C1 segment of cervical spinal cord (tissue), 14 donors: ENCODE data around the gene CAMTA1.

Source experiments
- DNase-seq, 14 donors: peaks; one replicate each; lab custom pipeline; 2025; lab: John Stamatoyannopoulos, UW

The CAMTA1 gene

GRCh38 chr1:7384679-7385078 is 599.4 kb downstream of the CAMTA1 start:
- peak in 2 of 14 donors; percentile 6 to 12 for DNase-seq

GRCh38 chr1:7385471-7386225 is 600.4 kb downstream of the CAMTA1 start:
- DNase-seq = no peak

GRCh38 chr1:7386226-7387052 is 601.2 kb downstream of the CAMTA1 start:
- peak in 10 of 14 donors; percentile 3 to 88 (median 50) for DNase-seq

DNA sequence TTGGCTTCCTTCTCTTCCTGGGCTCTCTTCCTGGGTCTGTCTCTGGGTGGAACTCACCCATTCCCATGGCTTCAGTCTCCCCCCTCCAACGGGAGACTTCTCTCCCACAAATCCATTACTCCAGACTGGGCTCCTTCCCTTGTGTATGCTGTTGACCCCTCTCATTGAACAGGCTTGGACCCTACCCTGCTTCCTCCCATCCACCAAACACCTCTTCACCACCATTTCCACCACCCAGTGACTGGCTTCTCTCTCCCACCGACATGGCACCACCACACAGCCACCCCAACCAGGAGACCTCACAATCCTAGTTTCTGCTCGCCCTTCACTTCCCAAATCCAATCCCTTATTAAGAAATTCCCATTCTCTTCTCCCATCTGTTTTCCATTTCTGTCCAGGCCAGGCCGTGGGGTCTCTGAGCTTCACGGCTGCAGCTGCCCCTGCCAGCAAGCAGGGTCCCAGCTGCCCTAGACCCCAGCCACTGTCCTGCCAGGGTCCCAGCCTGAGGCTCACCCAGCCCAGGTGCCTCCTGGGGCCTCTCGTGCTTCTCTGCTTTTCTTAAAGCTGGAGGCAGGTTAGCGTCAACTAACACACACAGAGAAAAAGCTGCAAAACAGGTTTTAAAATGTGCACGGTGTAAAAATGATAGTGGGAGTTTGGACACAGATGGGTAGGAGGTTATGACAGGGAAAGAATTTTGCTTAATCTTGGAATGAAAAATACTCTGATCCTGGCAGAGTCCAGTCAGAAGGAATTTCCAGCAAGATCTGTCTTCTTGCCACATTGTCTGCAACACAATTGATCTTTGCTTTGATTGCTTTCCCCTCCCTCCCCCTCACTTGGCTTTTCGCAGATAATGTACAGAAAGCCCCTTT is 602.0 kb downstream of the CAMTA1 start:
- DNase-seq = no peak

DNA sequence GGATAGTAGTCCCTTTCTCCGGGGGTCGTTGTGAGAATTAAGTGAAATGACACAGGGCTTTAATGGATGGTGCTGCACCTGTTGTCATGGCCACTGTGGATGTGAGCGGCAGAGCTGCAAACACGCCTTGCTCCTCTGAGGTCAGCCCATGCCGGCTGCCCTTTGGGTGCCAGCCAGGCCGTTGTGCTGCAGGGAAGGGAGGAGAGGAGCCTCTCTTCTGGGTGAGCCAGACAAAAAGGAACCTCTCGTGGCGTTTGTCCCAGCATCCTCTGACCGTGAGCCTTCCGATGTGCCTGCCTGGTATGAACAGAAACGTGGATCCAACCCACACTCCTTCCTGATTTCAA is 602.9 kb downstream of the CAMTA1 start:
- DNase-seq = peak in 5 of 14 donors; percentile 12 to 59 (median 48)

GRCh38 chr1:7388488-7389185 is 603.4 kb downstream of the CAMTA1 start:
- peak in 12 of 14 donors; percentile 43 to 86 (median 71) for DNase-seq

DNA sequence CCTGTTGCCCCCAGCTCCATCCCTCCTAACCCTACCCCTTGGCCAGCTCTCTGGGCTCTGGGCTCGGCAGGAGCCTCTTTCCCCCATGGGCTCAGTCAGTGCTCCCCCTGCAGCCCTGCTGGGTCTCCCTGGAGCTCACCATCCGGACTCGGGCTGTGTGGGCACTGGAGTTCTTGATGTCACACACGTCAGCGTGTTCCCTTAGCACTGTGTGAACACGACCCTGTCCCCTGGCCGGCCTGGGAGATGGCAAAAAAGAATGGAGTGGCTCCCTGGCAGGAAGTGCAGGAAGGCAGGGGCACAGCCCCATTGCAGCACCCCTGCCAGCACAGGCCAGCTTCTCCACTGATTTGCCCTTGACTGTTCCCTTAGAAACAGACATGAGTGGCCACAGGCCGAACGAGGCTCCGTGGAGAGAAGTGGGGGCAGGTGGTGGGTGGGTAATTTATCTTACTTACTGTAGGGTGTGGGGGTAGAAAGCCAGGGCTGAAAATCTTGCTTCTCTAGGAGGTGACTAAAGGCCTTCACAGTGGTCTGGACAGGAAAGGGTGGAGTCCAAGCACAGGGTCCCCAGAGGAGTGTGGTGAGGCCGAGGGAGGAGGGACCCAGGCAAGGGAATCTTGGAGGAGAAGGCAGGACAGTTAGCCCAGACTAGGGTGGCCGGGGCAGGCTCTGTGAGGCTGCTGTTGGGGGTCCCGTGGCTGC is 604.1 kb downstream of the CAMTA1 start:
- DNase-seq = peak in 5 of 14 donors; percentile 47 to 83 (median 75)

DNA sequence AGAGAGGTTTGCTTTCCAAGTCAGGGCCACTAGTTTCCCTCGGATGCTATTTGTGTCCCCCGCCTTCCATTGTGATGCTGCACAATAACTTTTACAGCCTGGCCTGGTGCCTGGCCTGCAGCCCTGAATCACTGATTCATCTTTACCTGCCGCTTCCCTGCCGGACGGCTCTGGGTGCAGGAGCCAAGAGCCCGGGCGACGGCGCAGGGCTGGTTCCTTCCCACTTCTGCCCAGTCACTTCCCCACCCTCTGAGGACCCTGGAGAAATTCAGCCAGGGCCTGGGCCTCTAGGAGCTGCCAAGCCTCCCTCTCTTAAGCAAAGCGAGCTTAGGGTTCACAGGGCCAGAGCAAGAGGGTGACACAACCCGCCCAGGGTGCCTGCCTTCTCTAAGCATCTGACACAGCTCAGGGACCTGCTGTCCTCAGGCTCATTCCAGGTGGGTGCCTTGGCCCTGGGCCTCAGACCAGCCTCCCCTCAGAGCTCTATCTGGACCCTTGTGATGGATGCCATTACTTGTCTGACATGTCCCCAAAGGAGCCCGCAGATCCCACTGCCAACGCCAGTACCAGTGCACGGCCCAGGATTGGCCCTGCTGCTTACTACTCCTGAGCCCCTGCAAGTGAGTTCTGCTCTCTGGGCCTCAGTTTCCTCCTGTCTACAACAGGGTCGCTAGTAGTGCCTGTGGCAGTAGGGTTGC is 604.8 kb downstream of the CAMTA1 start:
- DNase-seq = no peak

DNA sequence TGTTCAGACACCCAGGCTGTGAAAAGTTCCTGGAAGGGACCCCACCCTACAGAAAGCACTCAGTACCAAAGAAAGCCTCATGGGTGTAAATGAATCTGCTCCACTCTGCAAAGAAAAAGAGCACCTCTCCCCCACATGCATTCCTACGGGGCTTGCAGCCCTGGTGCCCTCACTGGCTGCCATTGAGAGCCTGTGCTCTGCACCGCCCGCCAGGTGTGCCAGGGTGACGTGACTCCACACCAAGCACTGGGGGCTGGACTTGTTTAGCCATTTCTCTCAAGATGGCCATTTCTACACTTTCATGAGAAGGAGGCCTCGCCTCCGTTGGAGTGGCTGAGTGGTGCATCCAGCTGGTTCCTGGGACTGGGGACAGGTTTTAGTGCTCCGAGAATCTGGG is 605.3 kb downstream of the CAMTA1 start:
- DNase-seq = no peak

GRCh38 chr1:7393136-7393535 is 607.9 kb downstream of the CAMTA1 start:
- DNase-seq = no peak

DNA sequence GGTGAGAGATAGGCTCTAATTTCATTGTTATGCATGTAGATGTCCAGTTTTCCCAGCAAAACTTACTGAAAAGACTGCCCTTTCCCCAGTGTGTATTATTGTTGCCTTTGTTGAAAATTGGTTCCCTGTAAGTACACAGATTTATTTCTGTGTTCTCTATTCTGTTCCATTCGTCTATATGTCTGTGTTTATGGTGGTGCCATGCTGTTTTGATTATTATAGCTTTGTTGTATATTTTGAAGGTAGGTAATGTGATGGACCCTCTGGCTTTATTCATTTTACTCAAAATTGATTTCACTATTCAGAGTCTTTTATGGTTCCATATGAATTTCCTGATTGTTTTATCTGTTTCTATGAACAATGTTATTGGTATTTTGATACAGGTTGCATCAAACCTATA is 610.0 kb downstream of the CAMTA1 start:
- DNase-seq = no peak

GRCh38 chr1:7398982-7399381 is 613.7 kb downstream of the CAMTA1 start:
- DNase-seq = no peak

DNA sequence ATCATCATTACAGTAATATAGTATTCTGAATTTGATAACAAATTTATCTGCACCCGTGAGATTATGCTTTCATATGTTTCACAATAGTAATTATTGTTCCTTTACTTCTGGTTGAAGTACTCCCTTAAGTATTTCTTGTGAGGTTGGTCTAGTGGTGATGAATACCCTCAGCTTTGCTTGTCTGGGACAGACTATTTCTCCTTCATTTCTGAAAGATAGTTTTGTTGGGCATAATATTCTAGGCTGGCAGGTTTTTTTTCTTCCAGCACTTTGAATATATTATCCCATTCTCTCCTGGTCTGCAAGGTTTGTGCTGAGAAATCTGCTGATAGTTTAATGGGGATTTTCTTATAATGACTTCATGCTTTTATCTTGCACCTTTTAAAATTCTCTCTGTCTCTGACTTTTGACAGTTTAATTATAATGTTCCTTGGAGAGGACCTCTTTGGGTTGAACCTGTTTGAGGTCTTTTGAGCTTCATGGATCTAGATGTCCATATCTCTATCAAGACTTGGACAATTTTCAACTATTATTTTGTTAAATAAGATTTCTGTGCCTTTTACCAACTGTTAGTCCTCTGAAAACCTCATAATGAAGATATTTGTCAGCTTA is 614.4 kb downstream of the CAMTA1 start:
- DNase-seq = no peak

DNA sequence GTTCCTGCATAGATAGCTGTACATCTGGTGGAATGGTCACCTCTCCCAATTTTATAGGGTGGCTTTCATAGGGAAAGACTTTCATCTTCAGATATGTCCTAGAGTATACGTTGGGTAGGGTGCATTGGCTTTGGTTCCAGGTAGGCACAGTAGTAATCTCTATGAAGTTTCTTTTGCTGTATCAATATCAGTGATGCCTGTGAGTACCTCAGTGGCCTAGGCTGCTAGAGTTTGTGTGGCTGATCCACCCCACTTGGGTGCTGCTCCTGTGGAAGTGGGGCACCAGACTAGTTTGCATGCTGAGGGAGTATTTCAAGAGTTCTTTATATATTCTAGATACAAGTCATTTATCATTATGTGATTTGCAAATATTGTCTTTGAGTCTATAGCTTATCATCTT is 615.3 kb downstream of the CAMTA1 start:
- DNase-seq = no peak

- DNase-seq = no peak
Measured at GRCh38 chr1:7401814-7402547, 616.7 kb downstream of the CAMTA1 start.

DNA sequence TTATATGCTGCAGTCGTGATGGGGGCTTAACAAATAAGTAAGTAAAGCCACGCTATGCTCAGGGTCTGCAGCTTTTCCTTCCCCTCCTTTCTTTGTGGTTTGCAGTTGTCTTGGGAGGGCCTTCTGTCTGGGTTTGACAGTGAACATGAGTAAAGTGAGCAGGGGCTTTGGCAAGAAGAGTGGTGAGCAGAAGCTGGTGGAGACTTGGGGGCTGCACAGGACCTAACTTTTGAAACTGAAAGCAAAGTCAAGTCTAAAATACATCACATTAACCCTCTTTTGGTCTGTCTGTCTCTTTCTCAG is 617.2 kb downstream of the CAMTA1 start:
- DNase-seq = no peak

DNA sequence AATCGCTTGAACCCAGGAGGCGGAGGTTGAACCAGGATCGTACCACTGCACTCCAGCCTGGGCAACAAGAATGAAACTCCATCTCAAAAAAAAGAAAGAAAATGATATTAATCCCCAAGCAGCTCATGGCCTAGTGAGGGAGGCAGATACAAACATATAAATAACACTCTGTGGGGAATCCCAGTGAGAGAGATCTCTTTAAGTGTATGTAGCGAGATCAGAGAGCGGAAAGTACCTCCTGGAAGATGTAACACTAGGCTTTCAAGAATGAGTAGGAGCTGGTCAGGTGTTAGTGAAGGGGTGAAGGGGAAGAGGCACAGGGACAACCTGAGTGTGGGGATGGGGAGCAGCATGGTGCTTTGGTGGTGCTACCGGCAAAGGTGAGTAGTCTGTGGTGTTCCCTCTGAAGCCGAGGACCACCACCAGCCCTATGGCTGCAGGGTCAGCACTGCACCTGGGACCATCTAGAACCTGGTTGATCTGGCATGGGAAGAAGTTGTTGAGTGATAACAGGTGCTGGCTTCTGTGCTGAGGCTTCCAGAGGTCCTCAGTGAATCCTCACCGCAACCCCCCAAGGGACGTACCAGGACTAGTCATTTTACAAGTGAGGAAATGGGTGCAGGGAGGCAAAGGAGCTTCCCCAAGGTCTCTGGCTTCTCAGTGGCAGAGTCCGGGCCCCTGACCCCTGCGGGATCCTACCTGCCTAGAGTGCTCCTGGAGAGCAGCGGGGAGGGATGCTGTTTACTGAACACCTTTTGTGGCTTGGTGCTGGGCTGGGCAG is 618.2 kb downstream of the CAMTA1 start:
- no peak for DNase-seq

- DNase-seq = no peak
Measured at GRCh38 chr1:7404046-7404742, 618.9 kb downstream of the CAMTA1 start.
